CD4-positive, alpha-beta T cell treated with Interleukin-12 subunit alpha and Interleukin-12 subunit beta, for 1 hour (primary cell): Measurements from ENCODE around the gene LRFN2.

Experiments
- DNase-seq: peaks from one replicate; pipeline ENCODE4 v3.0.0-alpha.2; 2020

Gene LRFN2

DNA sequence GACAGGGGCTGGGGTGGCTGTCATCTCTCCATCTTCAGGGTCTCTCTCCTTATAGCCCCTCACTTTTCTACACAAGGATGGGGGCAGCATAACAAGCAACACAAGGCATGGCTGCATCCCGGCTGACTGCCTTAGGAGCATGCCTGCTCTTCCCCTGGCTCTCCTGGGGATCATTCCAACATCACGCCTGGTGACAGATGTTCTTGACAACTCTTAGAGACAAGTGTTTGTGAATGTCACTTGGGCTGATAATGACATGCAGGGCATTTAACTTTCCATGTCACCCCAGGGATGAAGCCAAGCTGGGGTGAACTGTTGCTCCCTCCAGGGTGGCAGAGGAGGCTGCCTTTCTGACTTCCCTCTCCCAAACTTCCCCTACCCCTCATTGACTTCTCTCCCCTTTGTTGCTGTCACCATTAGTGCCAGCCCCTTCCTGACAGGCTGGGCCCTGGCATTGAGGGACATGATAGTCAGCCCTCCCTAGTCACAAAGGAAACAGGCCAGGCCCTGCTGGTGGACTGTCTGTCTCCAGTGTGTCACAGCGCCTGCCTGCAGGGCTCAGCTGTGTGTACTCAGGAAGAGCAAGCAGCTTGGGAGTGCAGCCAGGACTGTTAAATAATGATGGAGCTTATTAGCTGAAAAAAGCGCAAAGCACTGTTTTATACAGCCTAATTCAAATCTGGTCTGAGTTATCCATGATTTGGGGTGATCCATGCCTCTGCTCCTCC is 161.8 kb downstream of the LRFN2 start:
- DNase-seq = no peak

GRCh38 chr6:40422046-40422445 is 165.1 kb downstream of the LRFN2 start:
- no peak for DNase-seq

GRCh38 chr6:40419946-40420728 is 167.0 kb downstream of the LRFN2 start:
- no peak for DNase-seq

DNA sequence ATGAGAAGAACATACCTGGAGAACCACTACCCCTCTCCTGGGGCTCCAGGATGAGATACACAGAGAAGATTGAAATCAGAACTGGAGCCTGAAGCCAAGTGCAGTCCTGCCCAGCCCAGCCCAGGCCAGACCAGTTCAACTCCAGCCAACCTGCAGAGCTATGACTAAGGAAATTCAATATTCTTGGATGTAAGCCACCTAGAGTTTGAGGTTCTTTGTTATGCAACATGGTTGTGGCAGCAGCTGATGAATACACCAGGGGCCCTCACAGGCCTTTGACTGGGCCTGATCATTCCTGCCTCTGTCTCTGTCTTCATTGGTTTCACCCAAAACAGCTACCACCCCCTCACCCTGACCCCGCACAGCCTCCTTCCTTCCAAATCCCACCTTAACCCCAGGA is 167.8 kb downstream of the LRFN2 start:
- no peak for DNase-seq

- DNase-seq = no peak
These were observed 170.1 kb downstream of the LRFN2 start for GRCh38 chr6:40417031-40417430.

GRCh38 chr6:40414617-40415016 is 172.5 kb downstream of the LRFN2 start:
- DNase-seq = no peak

- DNase-seq = no peak
These were observed 173.9 kb downstream of the LRFN2 start for GRCh38 chr6:40413239-40413638.

GRCh38 chr6:40411881-40412280 is 175.3 kb downstream of the LRFN2 start:
- no peak for DNase-seq

GRCh38 chr6:40410821-40411220 is 176.3 kb downstream of the LRFN2 start:
- DNase-seq = no peak

DNA sequence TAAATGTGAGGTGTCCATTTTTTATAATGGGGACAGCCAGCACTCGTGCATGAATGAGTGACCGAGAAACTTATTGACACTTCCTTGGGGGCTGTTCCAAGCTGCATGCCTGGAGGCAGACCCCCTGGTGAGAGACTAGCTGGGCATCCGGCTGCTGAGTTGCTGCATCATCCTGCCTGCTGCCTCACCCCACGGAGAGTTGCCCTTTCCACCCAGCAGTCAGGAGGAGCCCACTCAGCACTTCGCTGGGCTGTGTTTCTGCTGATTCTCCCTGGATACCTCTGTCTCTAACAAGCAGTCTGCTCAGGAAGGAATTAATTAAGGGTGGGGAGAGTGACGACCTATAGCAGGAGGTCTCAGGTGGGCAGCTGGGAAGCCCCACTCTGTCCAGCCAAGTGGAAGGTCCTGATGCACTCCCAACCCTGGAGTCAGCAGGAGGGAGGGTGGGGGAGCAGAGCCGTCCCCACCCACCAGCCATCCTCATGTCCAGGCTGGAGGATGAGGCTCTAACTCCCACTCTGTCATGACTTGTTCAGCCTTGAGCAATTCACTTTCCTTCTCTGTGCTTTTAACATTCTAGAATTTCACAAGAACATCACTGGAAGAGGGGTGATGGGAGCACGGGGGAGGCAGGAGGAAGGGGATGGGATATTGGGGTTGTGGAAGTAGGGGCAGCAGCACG is 177.3 kb downstream of the LRFN2 start:
- DNase-seq = no peak

DNA sequence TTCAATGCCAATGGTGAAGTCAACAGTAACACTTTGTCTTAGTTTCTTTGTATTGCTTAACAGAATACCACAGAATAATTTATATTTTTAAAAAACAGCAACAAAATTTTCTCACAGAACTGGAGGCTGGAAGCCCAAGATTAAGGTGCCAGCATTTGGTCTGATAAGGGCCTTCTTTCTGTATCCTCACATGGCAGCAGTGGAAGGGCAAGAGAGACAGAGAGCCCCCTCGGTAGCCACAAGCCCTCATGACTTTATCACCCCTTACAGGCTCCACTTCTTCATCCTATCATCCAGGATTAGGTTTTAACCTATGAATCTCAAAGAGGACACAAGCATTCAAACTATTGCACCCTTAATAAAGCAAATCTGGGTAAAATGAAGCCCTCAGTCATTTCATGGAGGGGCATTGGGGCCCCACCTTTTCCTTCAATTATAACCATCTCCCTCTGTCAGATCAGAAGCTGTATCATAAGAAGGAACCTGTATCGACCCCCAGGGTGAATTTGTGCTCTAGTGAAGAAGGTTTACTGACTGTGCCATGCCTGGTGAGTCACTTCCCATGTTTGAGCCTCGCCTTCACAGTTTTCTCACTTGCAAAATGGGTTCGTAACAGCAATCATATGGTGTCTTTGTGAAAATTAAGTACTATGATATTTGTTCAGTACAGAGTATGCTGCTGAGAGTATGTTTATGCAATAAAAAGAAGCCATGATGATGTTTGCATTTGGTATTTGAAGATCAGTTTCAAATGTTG is 178.2 kb downstream of the LRFN2 start:
- DNase-seq = no peak

- no peak for DNase-seq
These were observed 179.9 kb downstream of the LRFN2 start for GRCh38 chr6:40407239-40407638.

DNA sequence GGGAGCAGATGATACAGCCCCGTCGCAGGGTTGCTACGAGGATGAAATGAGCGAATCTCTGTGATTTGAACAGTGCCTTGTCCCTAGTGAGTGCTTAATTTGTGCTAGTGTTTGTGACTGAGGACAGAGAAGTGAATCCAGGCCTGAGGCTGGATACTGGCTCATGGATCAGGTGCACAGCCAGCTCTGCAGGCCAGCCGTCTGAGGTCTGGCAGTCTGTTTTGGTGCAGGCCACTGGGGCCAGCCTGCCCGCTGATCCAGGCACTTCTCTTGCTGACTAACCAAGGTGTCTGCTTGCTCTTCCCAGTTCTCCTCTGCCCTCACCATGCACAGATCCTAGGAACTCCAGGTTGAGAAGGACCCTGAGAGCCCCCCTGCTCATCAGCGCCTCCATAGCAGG is 181.0 kb downstream of the LRFN2 start:
- DNase-seq = no peak

- no peak for DNase-seq
These were observed 186.4 kb downstream of the LRFN2 start for GRCh38 chr6:40400738-40401137.

- no peak for DNase-seq
These were observed 187.2 kb downstream of the LRFN2 start for GRCh38 chr6:40399888-40400457.

DNA sequence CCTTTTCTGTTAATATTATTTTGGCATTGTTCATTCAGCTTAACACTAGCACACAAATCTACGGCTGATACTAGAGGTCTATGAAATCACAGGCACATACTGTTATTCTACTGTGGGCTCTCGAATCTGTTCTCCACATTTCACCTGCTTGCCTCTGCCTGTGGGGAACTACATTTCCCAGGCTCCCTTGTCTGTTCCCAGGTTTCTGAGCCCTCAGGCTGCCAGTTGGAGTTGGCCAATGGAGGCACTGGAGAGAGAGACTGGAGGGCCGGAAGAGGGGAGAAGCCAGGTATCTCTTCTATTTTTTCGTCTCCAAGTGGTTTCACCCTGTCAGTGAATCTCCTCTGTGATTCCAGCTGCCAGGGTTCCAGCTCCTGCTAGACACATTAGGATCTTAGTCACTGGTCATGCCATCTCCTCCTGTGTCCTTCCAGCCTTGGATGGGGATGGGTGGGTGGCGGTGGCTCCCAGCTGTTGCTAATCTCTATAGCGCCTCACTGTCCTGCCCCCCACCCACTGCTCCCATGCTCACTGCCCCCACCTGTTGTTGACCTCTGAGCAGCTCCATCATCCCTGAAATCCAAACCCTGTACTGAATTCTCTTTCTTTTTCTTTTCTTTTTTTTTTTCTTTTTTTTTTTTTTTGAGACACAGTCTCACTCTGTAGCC is 188.2 kb downstream of the LRFN2 start:
- DNase-seq = no peak

- DNase-seq = no peak
These were observed 189.0 kb downstream of the LRFN2 start for GRCh38 chr6:40398034-40398691.

DNA sequence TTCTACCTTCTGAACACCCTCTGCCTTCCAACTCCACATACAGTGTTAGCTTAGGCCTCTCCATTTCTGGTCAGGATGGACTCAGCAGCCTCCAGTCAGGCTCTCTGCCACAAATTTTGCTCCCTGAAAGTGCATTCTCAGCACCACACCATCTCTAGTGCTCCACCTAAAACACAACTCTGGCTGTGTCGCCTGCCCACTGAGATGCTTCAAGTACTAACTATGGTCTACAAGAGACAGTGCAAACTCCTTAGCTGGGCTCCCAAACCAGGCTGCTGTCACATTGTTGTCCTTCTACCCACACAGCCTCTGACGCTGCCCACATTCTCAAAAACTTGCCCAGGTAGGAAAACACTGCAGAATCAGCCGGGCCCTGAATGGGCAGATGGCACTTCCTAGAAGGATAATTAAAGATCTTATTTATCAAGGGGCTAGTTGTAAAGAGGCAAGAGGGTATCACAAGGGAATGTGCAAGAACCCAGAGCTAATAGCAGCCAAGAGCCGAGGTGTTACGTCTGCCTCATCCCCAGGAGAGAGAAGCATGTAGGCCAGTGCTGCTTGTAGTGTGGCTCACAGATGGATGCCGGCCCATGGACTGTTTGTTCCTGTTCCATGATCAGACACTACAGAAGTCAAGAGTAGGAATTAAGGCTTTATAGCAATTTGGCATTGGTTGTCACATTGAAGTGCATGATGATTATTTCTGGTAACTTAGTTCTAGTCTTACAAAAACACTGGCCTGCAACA is 189.7 kb downstream of the LRFN2 start:
- no peak for DNase-seq

DNA sequence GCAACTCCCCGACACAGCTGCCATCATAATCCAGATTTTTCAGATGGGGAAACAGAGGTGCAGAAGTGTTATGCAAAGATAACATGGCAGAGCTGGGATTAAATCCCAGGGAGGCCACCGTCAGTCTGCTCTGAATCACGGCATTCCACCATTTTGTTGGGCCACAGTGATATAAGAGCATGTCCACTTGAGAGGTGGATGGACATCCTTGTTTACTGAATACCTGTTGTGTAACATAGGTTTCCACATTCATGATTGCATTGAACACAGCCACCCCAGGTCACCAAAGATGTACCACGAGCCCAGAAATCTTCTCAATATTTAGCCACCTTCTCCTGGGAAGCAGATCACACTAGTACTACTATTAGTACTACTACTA is 191.5 kb downstream of the LRFN2 start:
- no peak for DNase-seq

GRCh38 chr6:40395066-40395697 is 192.0 kb downstream of the LRFN2 start:
- no peak for DNase-seq
